HepG2 (cell line): ENCODE data around the gene EXOC6B. TPM values are rescaled to one million over a fixed set of nuclear protein-coding genes. Genes with fewer than 3 reads are reported as not detected.

Source experiments
- ATAC-seq: fragments of 200-7000 bp; cut with Tn5 transposase; 3 replicates; pipeline ENCODE4 v1.9.1; 2020; ENCODE audit warnings: mild to moderate bottlenecking, moderate library complexity
- BruUV-seq: library from RNA; stranded (reverse); fragments of 400-500 nt; replicated peaks from 2 replicates; lab custom pipeline; 2021; lab: Mats Ljungman, UMichigan
- CTCF ChIA-PET: fragments of 300-600 bp; formaldehyde crosslinking; extraction: SDS; loops from one replicate; lab custom pipeline; 2021; ENCODE audit warnings: low total read pairs, inconsistent platforms, low intra/inter-chr PET ratio; lab: Yijun Ruan, JAX
- POLR2A ChIA-PET: fragments of 350-600 bp; sonication (Branson Sonifier 250); formaldehyde crosslinking; loops from one replicate; lab custom pipeline; 2020; ENCODE audit warnings: antibody characterized with exemption, inconsistent platforms; lab: Yijun Ruan, JAX
- DNase-seq: peaks from one replicate; pipeline ENCODE4 v3.0.0-alpha.2; 2015; ENCODE audit warnings: low spot score
- FAIRE-seq: peaks from 3 replicates; lab custom pipeline; 2011; peaks lifted over from hg19 to GRCh38; lab: Jason Lieb, UNC
- H2AFZ ChIP-seq: one replicate; pipeline ENCODE4 v1.6.1; 2011; ENCODE audit warnings: low read length, inconsistent platforms
- H3K27ac ChIP-seq: fragments of 300-600 bp; 3 replicates; pipeline ENCODE4 v1.8.0; 2011; ENCODE audit warnings: mixed run types, mild to moderate bottlenecking, mixed read lengths, low read length, inconsistent platforms; ENCODE audit not compliant: insufficient read depth; ENCODE audit errors: extremely low read length
- H3K27me3 ChIP-seq, 2 experiments: fragments of 200-600 bp in 1 of 2; 2 replicates in 1 of 2; 3 replicates in 1 of 2; pipeline versions ENCODE4 v1.6.0 to v1.8.0; 2011; ENCODE audit warnings: low read length in 2 of 2, mild to moderate bottlenecking in 2 of 2, moderate library complexity in 2 of 2, inconsistent platforms in 1 of 2; ENCODE audit not compliant: insufficient read depth in 2 of 2, control insufficient read depth in 1 of 2
- H3K36me3 ChIP-seq, 2 experiments: fragments of 200-600 bp in 1 of 2; replicated peaks in 1 of 2; 2 replicates in 1 of 2; 3 replicates in 1 of 2; pipeline versions ENCODE4 v1.5.1 to v1.8.0; 2011; ENCODE audit warnings: low read length in 2 of 2, inconsistent platforms in 1 of 2; ENCODE audit not compliant: insufficient read depth in 2 of 2, control insufficient read depth in 1 of 2
- H3K4me1 ChIP-seq: 2 replicates; pipeline ENCODE4 v1.5.1; 2012; ENCODE audit warnings: low read length, inconsistent platforms; ENCODE audit not compliant: insufficient read depth
- H3K4me2 ChIP-seq: 2 replicates; pipeline ENCODE4 v1.6.0; 2011; ENCODE audit warnings: low read depth, low read length, inconsistent platforms
- H3K4me3 ChIP-seq, 3 experiments: fragments of 200-600 bp in 1 of 3; sonication (generic), shearing (Covaris generic) in 1 of 3; replicated peaks in 1 of 3; 2 replicates each; pipeline ENCODE4 v1.5.1; 2011 to 2016; ENCODE audit warnings: low read length in 3 of 3, inconsistent platforms in 2 of 3, low read depth in 2 of 3, mild to moderate bottlenecking in 2 of 3, control low read depth in 1 of 3, mixed read lengths in 1 of 3; ENCODE audit not compliant: insufficient read depth in 1 of 3
- H3K79me2 ChIP-seq: one replicate; pipeline ENCODE4 v1.6.1; 2011; ENCODE audit warnings: low read length, inconsistent platforms; ENCODE audit not compliant: insufficient read depth
- H3K9ac ChIP-seq: 2 replicates; pipeline ENCODE4 v1.6.0; 2011; ENCODE audit warnings: mild to moderate bottlenecking, low read depth, low read length, inconsistent platforms; ENCODE audit not compliant: insufficient read depth
- H3K9me3 ChIP-seq: 2 replicates; pipeline ENCODE4 v1.5.1; 2012; ENCODE audit warnings: mild to moderate bottlenecking, low read length
- H4K20me1 ChIP-seq: 2 replicates; pipeline ENCODE4 v1.6.0; 2011; ENCODE audit warnings: inconsistent platforms, mild to moderate bottlenecking, low read length, moderate library complexity; ENCODE audit not compliant: insufficient read depth
- ATF7 ChIP-seq, 2 experiments: fragments of 450-650 bp in 1 of 2; sonication (generic) in 1 of 2; formaldehyde crosslinking in 1 of 2; IDR thresholded peaks; 2 replicates each; pipeline versions ENCODE4 v1.4.0 to v1.6.1; 2016 to 2020; ENCODE audit warnings: antibody characterized with exemption in 1 of 2, mild to moderate bottlenecking in 1 of 2, missing genetic modification reagents in 1 of 2
- CEBPB ChIP-seq: IDR thresholded peaks from 2 replicates; pipeline ENCODE4 v1.6.1; 2011; ENCODE audit warnings: low read depth, low read length, improper control_type of control experiment, borderline replicate concordance
- ELF1 ChIP-seq: sonication (generic); formaldehyde crosslinking; IDR thresholded peaks from 2 replicates; pipeline ENCODE4 v1.4.0; 2020; ENCODE audit warnings: missing genetic modification reagents
- KDM5A ChIP-seq: fragments of 200-600 bp; sonication (generic); IDR thresholded peaks from 2 replicates; pipeline ENCODE4 v1.7.0; 2018; ENCODE audit warnings: antibody characterized with exemption, mild to moderate bottlenecking, low read length, borderline replicate concordance
- MBNL3 ChIP-seq: fragments of 250-450 bp; sonication (Bioruptor Pico); conservative IDR thresholded peaks from 2 replicates; pipeline ENCODE4 v1.8.0; 2022; ENCODE audit warnings: mild to moderate bottlenecking, inconsistent platforms
- REST ChIP-seq, 2 experiments: IDR thresholded peaks; 2 replicates each; pipeline ENCODE4 v1.6.1; 2011 to 2012; ENCODE audit warnings: low read length in 2 of 2, borderline replicate concordance in 1 of 2, low read depth in 1 of 2, mild to moderate bottlenecking in 1 of 2, moderate library complexity in 1 of 2
- TARDBP ChIP-seq: sonication (generic); formaldehyde crosslinking; IDR thresholded peaks from 2 replicates; pipeline ENCODE4 v1.8.0; 2022; ENCODE audit warnings: mild to moderate bottlenecking, missing genetic modification reagents
- YY1 ChIP-seq: IDR thresholded peaks from 2 replicates; pipeline ENCODE4 v1.6.1; 2011; ENCODE audit warnings: low read length, low read depth, moderate library complexity, mild to moderate bottlenecking; ENCODE audit not compliant: insufficient read depth, insufficient replicate concordance
- ZMYM2 ChIP-seq: sonication (generic); formaldehyde crosslinking; IDR thresholded peaks from 2 replicates; pipeline ENCODE4 v1.8.0; 2022; ENCODE audit warnings: mild to moderate bottlenecking, missing genetic modification reagents
- ZNF33A ChIP-seq: sonication (generic); formaldehyde crosslinking; IDR thresholded peaks from 2 replicates; pipeline ENCODE4 v1.5.1; 2020; ENCODE audit warnings: missing genetic modification reagents, mild to moderate bottlenecking, moderate library complexity, borderline replicate concordance
- ZSCAN9 ChIP-seq: IDR thresholded peaks from 2 replicates; pipeline ENCODE4 v1.6.1; 2016; ENCODE audit warnings: borderline replicate concordance
- WGBS: methylation state at CpG from one replicate; pipeline ENCODE4 v1.1.6; 2017; ENCODE audit warnings: low lambda C conversion rate; 5-methylcytosine and 5-hydroxymethylcytosine counted together
- in situ Hi-C: cut with HindIII; loops from 2 replicates; pipeline ENCODE4 v1.10.0; 2017; ENCODE audit warnings: low pct_unique_long_range_greater_than_20kb; ENCODE audit not compliant: extremely low pct_ligation_motif_present
- intact Hi-C: fragments of 100-400 bp; cut with micrococcal nuclease; formaldehyde crosslinking; loops from one replicate; pipeline ENCODE4 v1.10.0; 2022; ENCODE audit not compliant: unreplicated experiment
- polyA plus RNA-seq, 8 experiments: library from polyadenylated mRNA; depleted of rRNA in 3 of 8; stranded (reverse) in 7 of 8; unstranded in 1 of 8; fragments of >200 nt; fragmentation: Illumina TruSeq in 4 of 8; extraction: Trizol in 4 of 8; gene quantifications; 2 replicates each; pipeline versions ENCODE4 v1.2.1 to v1.2.3, GENCODE V29; 2011 to 2016; ENCODE audit warnings: low read depth in 4 of 8, missing spikeins in 1 of 8, mixed read lengths in 1 of 8; ENCODE audit not compliant: insufficient read depth in 1 of 8
- total RNA-seq, 5 experiments: library from RNA; depleted of rRNA; stranded (reverse); fragments of >200 nt; fragmentation: Illumina TruSeq; extraction: Trizol; gene quantifications; 2 replicates each; pipeline ENCODE4 v1.2.3, GENCODE V29; 2016; ENCODE audit warnings: low read depth in 1 of 5

Gene EXOC6B
- total and polyA plus RNA-seq, 2 of the 13 experiments (the other 11 are each of a cell fraction or from before 2014, with no cell fraction given) = 9.1 to 15.9 TPM

DNA sequence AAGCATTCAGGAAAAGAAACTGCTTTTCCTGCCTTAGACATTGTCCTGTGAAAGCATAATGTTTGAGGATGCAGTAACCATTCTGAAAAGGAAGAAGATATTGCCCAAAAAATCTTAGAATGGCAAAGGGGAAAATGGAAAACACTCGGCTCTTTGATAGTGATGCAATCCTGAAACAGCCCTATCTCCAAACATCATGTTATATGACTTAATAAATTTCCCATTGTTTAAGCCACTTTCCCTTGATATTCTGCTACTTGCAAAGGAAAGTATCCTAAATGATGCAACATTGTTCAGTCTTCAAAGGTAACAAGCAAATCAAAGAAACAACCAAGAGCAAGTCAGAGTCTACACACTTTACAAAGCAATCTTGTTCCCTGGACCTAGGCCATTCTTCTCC lies 78.5 kb downstream of the EXOC6B start:
- BruUV-seq = no TSS peak
- Histone ChIP-seq H3K79me2 (no peaks in the 10 kb centered on the region), H4K20me1 (no peaks in the 10 kb centered on the region), H3K9me3 (no peaks in the 10 kb centered on the region), H3K4me2 (no peak overlapping the region), H2AFZ (no peak overlapping the region), H3K27me3 (no peaks in the 10 kb centered on the region), H3K9ac (no peak overlapping the region), H3K27ac (no peak overlapping the region), H3K4me3 (no peak overlapping the region), H3K4me1 (peaks cover 21% of the 10 kb centered on the region), H3K36me3 (no peaks in the 10 kb centered on the region)
- CTCF ChIA-PET = no interaction called here
- no peak for FAIRE-seq
- no peak for ATAC-seq
- POLR2A ChIA-PET = no interaction called here
- in situ Hi-C loops = loop anchor here (5.0 to 25.0 kb wide), 3 partner anchors 163 to 1210 kb away; no protein-coding TSS in a partner anchor
- 96% methylated on average over 1 of the region's 1 CpG for WGBS
- no peak for TF ChIP-seq ELF1 (CRISPR knock-in tag)
- no peak for TF ChIP-seq MBNL3
- peak; percentile 62 for TF ChIP-seq ATF7 (IDR thresholded peaks at IDR 0.05)
- TF ChIP-seq ATF7 (CRISPR knock-in tag; IDR thresholded peaks at IDR 0.05) = no peak
- TF ChIP-seq ZMYM2 (CRISPR knock-in tag) = no peak
- peak; percentile 54; the same call in 1 of the 2 replicates for TF ChIP-seq CEBPB
- intact Hi-C loops = loop anchor here (5.0 kb wide), 4 partner anchors 145 to 1200 kb away; no protein-coding TSS in a partner anchor
- DNase-seq = no peak

DNA sequence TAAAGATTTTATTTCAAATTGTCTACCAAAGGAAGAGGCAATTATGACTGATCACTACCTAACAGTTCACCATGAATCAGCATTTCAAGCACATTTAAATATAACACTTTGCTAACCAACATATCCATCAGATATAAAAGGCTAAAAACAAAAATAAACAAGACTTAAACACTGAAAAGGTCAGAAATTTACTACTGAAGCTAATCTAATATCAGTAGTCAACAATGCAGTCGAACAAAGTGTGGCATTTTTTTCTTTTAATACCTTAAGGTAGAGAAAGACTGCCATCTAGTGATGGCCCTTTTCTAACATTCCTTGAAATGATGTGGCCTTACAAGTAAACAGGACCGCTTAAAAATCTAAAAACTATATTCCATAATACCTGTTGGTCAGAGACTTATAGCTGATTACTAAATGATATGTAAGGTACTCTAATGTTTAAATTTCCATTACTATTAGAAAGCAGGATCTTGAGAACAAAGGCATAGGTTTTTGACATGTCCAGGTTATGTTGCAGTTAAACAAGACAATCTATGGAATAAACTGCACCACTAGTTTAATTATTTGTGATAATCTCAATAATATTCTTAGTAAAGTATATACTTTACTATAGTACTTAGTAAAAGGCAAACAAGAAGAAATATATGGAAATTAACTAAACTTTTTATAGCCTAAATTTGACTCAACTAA lies 80.0 kb downstream of the EXOC6B start:
- CTCF ChIA-PET = interaction anchor here (0.8 to 1.9 kb wide), 6 partner anchors 32 to 822 kb away, joined by 4 to 8 read pairs (median 7); no protein-coding TSS in a partner anchor
- Histone ChIP-seq H3K4me2 (no peak overlapping the region), H3K36me3 (no peaks in the 10 kb centered on the region), H3K27me3 (no peaks in the 10 kb centered on the region), H3K9ac (no peak overlapping the region), H3K4me3 (no peak overlapping the region), H2AFZ (no peak overlapping the region), H3K9me3 (no peaks in the 10 kb centered on the region), H3K27ac (no peak overlapping the region), H3K4me1 (peaks cover 21% of the 10 kb centered on the region), H4K20me1 (no peaks in the 10 kb centered on the region), H3K79me2 (no peaks in the 10 kb centered on the region)
- POLR2A ChIA-PET = no interaction called here
- peak; percentile 62; the same call in 2 of the 3 replicates for ATAC-seq
- no TSS peak for BruUV-seq
- peak; percentile 81 for DNase-seq
- FAIRE-seq = peak; percentile 36
- in situ Hi-C loops = loop anchor here (5.0 to 25.0 kb wide), 3 partner anchors 161 to 1209 kb away; no protein-coding TSS in a partner anchor
- intact Hi-C loops = loop anchor here (1.0 to 5.0 kb wide), 6 partner anchors 144 to 1199 kb away; no protein-coding TSS in a partner anchor
- 28% methylated on average over 2 of the region's 2 CpGs for WGBS
- TF ChIP-seq ZNF33A = no peak
- peak; percentile 55; the same call in 1 of the 2 replicates for TF ChIP-seq KDM5A
- TF ChIP-seq ZSCAN9 (CRISPR knock-in tag) = no peak
- no peak for TF ChIP-seq REST (IDR thresholded peaks at IDR 0.05; ENCODE audit: borderline replicate concordance in 1 of 2, low read depth in 1 of 2, low read length in 2 of 2)
- no peak for TF ChIP-seq TARDBP (CRISPR knock-in tag)
- TF ChIP-seq YY1 = no peak
